VCaP (cell line): ENCODE results near the gene MARK3.

Source experiments
- H3K27ac ChIP-seq: fragments of 450-650 bp; 2 replicates; pipeline ENCODE4 v1.5.1; 2017
- CTCF ChIP-seq: fragments of 450-650 bp; conservative IDR thresholded peaks from 2 replicates; pipeline ENCODE4 v1.5.1; 2017; ENCODE audit warnings: mild to moderate bottlenecking, moderate library complexity

Gene MARK3

GRCh38 chr14:103382376-103382775, 2.8 kb upstream of the MARK3 start:
- TF ChIP-seq CTCF, result no peak
- no peak overlapping the region for H3K27ac ChIP-seq

- TF ChIP-seq CTCF, result no peak
Measured at GRCh38 chr14:103384450-103385151, 614 bp upstream of the MARK3 start.

DNA sequence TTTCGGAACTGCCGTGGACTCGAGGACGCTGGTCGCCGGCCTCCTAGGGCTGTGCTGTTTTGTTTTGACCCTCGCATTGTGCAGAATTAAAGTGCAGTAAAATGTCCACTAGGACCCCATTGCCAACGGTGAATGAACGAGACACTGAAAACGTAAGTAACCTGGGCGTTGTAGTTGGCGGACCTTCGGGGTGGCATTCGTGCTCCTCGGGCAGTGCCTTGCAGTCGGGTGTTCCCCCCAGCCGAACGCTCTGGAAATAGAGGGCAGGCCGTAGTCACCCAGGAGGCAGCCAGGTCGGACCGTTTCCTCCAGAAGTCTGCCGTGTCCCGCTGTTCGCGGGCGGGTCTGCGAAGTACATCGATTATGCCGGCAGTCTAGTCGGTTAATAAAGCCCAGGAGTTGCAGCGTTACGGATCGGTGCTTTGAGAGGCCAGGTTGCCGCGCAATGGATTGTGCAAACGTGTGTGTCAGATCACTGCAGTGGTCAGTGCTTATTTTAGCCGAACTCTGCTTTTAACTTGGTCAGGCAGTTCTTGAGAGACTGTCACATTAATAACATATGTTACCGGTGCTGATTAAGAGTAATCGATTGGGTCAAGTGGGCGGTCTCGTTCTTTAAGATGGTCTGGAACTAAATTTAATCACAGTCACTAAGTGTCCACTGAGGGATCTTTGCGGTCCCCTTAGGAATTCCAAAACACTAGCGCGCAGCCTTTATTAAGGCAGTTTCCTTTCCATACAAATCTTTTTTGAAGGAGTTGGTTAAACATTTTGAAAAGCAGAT, 906 bp downstream of the MARK3 start:
- TF ChIP-seq CTCF, result no peak

More at GRCh38 chr14:103384450-103385151, 614 bp upstream of the MARK3 start:
- H3K27ac ChIP-seq, result peak overlapping the region; percentile 96

DNA sequence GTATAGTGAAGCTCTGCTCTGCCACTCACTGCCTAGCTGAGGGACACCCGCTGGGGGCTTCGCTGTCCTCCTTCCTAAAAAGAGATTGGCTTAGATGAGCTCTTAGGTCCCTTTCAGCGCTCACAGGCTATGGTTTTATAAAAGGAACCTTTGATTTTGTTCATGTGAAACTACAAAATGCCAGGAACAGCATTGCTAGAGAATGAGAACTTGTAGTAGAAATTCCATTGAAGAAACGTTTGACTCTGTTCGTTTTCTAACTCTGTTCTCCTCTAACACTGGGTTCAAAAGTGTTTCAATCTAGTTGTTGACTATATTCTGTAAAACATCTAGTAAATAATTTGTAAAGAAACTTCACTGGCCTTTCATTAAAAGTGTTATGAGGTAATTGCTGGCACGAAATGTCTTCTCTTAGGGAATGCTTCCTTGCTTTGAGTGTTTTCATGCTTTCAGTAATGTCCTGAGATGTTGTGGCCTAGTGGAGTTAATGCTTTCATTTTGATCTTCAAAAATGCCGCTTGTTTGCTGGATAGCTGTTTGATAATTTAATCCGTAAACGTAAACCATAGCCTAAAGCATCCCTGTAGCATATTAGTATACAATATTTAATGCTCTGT, 1.6 kb downstream of the MARK3 start:
- no peak for TF ChIP-seq CTCF
- peak overlapping the region; percentile 96 for H3K27ac ChIP-seq

More for the DNA sequence above, 906 bp downstream of the MARK3 start:
- peak overlapping the region; percentile 96 for H3K27ac ChIP-seq

DNA sequence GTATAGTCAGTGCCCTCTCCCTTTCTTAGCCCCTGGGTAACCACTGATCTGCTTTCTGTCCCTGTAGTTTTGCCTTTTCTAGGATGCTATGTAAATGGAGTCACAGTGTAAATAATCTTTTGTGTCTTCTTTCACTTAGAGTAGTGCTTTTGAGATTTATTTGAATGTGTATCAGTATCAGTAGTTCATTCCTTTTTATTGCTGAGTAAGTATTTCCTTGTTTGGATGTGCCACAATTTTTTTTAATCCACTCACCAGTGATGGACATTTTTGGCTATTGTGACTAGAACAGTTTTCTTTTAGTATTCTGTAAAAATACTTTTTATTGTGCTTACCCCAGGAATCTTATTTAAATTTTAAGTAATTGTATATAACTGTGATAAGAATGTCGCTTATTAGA, 3.4 kb downstream of the MARK3 start:
- no peak overlapping the region for H3K27ac ChIP-seq
- TF ChIP-seq CTCF, result no peak

GRCh38 chr14:103390605-103391004, 5.4 kb downstream of the MARK3 start:
- peak overlapping the region; percentile 11; the same call in 1 of the 2 replicates for H3K27ac ChIP-seq
- no peak for TF ChIP-seq CTCF

GRCh38 chr14:103391048-103391447, 5.8 kb downstream of the MARK3 start:
- H3K27ac ChIP-seq, result peak overlapping the region; percentile 52; the same call in 1 of the 2 replicates

More at GRCh38 chr14:103391048-103391447, 5.8 kb downstream of the MARK3 start:
- peak; percentile 86 for TF ChIP-seq CTCF
